HEK293 (cell line): ENCODE measurements around the gene MADCAM1.

Experiments
- BCL11B ChIP-seq: fragments of 450-650 bp; formaldehyde crosslinking; IDR thresholded peaks from 2 replicates; pipeline ENCODE4 v1.5.1; 2016; ENCODE audit warnings: low read depth, missing biosample characterization, missing genetic modification characterization
- MEIS1 ChIP-seq: sonication (generic); formaldehyde crosslinking; IDR thresholded peaks from 2 replicates; pipeline ENCODE4 v1.8.1; 2022; ENCODE audit warnings: missing genetic modification reagents, mild to moderate bottlenecking, borderline replicate concordance
- SETDB1 ChIP-seq: IDR thresholded peaks from one replicate; pipeline ENCODE4 v1.6.1; 2017; ENCODE audit warnings: mild to moderate bottlenecking, low read length, moderate library complexity, mixed read lengths; ENCODE audit not compliant: insufficient read length
- YY1 ChIP-seq: fragments of 450-650 bp; formaldehyde crosslinking; IDR thresholded peaks from 2 replicates; pipeline ENCODE4 v1.5.1; 2018; ENCODE audit warnings: missing biosample characterization, missing genetic modification characterization
- YY2 ChIP-seq: fragments of 450-650 bp; formaldehyde crosslinking; IDR thresholded peaks from 2 replicates; pipeline ENCODE4 v1.5.1; 2016; ENCODE audit warnings: missing biosample characterization, missing genetic modification characterization
- ZNF140 ChIP-seq: fragments of 450-650 bp; formaldehyde crosslinking; IDR thresholded peaks from 2 replicates; pipeline ENCODE4 v1.5.1; 2016; ENCODE audit warnings: missing biosample characterization, missing genetic modification characterization
- ZNF302 ChIP-seq: fragments of 450-650 bp; formaldehyde crosslinking; IDR thresholded peaks from 2 replicates; pipeline ENCODE4 v1.5.1; 2016; ENCODE audit warnings: missing biosample characterization, missing genetic modification characterization, low read depth
- ZNF707 ChIP-seq: fragments of 450-650 bp; formaldehyde crosslinking; IDR thresholded peaks from 2 replicates; pipeline ENCODE4 v1.5.1; 2016; ENCODE audit warnings: missing biosample characterization, missing genetic modification characterization
- ZSCAN16 ChIP-seq: fragments of 450-650 bp; formaldehyde crosslinking; IDR thresholded peaks from 2 replicates; pipeline ENCODE4 v1.5.1; 2016; ENCODE audit warnings: missing biosample characterization, missing genetic modification characterization
- TF ChIP-seq, protein P1 (sequence below): fragments of 450-650 bp; formaldehyde crosslinking; IDR thresholded peaks from 2 replicates; pipeline ENCODE4 v1.5.1; 2016; ENCODE audit warnings: missing biosample characterization, missing genetic modification characterization
- TF ChIP-seq, protein P2 (sequence below): fragments of 450-650 bp; formaldehyde crosslinking; conservative IDR thresholded peaks from 2 replicates; pipeline ENCODE4 v1.5.1; 2016; ENCODE audit warnings: low read depth, missing biosample characterization, missing genetic modification characterization
- TF ChIP-seq, protein P3 (sequence below): fragments of 450-650 bp; formaldehyde crosslinking; IDR thresholded peaks from 2 replicates; pipeline ENCODE4 v1.5.1; 2016; ENCODE audit warnings: missing biosample characterization, missing genetic modification characterization

DNA sequence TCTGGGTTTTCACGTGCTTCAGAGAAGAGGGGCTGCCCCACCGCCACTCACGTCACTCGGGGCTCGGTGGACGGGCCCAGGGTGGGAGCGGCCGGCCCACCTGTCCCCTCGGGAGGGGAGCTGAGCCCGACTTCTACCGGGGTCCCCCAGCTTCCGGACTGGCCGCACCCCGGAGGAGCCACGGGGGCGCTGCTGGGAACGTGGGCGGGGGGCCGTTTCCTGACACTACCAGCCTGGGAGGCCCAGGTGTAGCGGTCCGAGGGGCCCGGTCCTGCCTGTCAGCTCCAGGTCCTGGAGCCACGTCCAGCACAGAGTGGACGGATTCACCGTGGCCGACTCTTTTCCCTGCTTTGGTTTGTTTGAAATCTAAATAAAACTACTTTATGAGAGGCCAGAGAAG is 45.4 kb downstream of the MADCAM1 start:
- TF ChIP-seq SETDB1 (no peak), YY1 (tag by site-specific recombination) (no peak), ZSCAN16 (tag by site-specific recombination) (no peak), BCL11B (tag by site-specific recombination) (no peak), ZNF302 (tag by site-specific recombination) (no peak), ZNF707 (no peak), ZNF140 (no peak), YY2 (tag by site-specific recombination) (no peak), MEIS1 (CRISPR knock-in tag) (no peak)
- TF ChIP-seq, protein P1, sequence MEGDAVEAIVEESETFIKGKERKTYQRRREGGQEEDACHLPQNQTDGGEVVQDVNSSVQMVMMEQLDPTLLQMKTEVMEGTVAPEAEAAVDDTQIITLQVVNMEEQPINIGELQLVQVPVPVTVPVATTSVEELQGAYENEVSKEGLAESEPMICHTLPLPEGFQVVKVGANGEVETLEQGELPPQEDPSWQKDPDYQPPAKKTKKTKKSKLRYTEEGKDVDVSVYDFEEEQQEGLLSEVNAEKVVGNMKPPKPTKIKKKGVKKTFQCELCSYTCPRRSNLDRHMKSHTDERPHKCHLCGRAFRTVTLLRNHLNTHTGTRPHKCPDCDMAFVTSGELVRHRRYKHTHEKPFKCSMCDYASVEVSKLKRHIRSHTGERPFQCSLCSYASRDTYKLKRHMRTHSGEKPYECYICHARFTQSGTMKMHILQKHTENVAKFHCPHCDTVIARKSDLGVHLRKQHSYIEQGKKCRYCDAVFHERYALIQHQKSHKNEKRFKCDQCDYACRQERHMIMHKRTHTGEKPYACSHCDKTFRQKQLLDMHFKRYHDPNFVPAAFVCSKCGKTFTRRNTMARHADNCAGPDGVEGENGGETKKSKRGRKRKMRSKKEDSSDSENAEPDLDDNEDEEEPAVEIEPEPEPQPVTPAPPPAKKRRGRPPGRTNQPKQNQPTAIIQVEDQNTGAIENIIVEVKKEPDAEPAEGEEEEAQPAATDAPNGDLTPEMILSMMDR = no peak
- TF ChIP-seq, protein P2, sequence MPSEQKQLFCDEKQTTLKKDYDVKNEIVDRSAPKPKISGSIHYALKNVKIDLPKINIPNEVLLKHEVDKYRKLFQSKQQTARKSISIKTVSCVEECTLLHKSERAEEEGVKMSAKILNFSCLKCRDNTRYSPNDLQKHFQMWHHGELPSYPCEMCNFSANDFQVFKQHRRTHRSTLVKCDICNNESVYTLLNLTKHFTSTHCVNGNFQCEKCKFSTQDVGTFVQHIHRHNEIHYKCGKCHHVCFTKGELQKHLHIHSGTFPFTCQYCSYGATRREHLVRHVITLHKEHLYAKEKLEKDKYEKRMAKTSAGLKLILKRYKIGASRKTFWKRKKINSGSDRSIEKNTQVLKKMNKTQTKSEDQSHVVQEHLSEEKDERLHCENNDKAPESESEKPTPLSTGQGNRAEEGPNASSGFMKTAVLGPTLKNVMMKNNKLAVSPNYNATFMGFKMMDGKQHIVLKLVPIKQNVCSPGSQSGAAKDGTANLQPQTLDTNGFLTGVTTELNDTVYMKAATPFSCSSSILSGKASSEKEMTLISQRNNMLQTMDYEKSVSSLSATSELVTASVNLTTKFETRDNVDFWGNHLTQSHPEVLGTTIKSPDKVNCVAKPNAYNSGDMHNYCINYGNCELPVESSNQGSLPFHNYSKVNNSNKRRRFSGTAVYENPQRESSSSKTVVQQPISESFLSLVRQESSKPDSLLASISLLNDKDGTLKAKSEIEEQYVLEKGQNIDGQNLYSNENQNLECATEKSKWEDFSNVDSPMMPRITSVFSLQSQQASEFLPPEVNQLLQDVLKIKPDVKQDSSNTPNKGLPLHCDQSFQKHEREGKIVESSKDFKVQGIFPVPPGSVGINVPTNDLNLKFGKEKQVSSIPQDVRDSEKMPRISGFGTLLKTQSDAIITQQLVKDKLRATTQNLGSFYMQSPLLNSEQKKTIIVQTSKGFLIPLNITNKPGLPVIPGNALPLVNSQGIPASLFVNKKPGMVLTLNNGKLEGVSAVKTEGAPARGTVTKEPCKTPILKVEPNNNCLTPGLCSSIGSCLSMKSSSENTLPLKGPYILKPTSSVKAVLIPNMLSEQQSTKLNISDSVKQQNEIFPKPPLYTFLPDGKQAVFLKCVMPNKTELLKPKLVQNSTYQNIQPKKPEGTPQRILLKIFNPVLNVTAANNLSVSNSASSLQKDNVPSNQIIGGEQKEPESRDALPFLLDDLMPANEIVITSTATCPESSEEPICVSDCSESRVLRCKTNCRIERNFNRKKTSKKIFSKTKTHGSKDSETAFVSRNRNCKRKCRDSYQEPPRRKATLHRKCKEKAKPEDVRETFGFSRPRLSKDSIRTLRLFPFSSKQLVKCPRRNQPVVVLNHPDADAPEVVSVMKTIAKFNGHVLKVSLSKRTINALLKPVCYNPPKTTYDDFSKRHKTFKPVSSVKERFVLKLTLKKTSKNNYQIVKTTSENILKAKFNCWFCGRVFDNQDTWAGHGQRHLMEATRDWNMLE (tag by site-specific recombination) = no peak
- TF ChIP-seq, protein P3, sequence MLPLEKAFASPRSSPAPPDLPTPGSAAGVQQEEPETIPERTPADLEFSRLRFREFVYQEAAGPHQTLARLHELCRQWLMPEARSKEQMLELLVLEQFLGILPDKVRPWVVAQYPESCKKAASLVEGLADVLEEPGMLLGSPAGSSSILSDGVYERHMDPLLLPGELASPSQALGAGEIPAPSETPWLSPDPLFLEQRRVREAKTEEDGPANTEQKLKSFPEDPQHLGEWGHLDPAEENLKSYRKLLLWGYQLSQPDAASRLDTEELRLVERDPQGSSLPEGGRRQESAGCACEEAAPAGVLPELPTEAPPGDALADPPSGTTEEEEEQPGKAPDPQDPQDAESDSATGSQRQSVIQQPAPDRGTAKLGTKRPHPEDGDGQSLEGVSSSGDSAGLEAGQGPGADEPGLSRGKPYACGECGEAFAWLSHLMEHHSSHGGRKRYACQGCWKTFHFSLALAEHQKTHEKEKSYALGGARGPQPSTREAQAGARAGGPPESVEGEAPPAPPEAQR (tag by site-specific recombination) = no peak
